Ishikawa (cell line): ENCODE results near the gene GRIK2.

ENCODE experiments used
- EGR1 ChIP-seq: IDR thresholded peaks from 2 replicates; pipeline ENCODE4 v1.6.1; 2012
- EP300 ChIP-seq: IDR thresholded peaks from 2 replicates; pipeline ENCODE4 v1.6.1; 2012; ENCODE audit warnings: borderline replicate concordance
- RAD21 ChIP-seq: IDR thresholded peaks from 2 replicates; pipeline ENCODE4 v1.6.1; 2012; ENCODE audit warnings: low read depth
- TAF1 ChIP-seq: IDR thresholded peaks from 2 replicates; pipeline ENCODE4 v1.6.1; 2012; ENCODE audit warnings: low read depth, mild to moderate bottlenecking
- TEAD4 ChIP-seq: IDR thresholded peaks from 2 replicates; pipeline ENCODE4 v1.6.1; 2012
- YY1 ChIP-seq: IDR thresholded peaks from 2 replicates; pipeline ENCODE4 v1.6.1; 2012; ENCODE audit warnings: low read depth
- ZBTB7A ChIP-seq: IDR thresholded peaks from 2 replicates; pipeline ENCODE4 v1.6.1; 2012; ENCODE audit warnings: low read depth
- TF ChIP-seq, protein P1 (sequence below): IDR thresholded peaks from 2 replicates; pipeline ENCODE4 v1.6.1; 2012
- TF ChIP-seq, protein P2 (sequence below): IDR thresholded peaks from 2 replicates; pipeline ENCODE4 v1.6.1; 2012; ENCODE audit warnings: low read depth, mild to moderate bottlenecking

GRCh38 chr6:101482606-101483005, 89.1 kb downstream of the GRIK2 start:
- TF ChIP-seq EP300 = no peak
- no peak for TF ChIP-seq TAF1
- no peak for TF ChIP-seq YY1
- no peak for TF ChIP-seq RAD21
- TF ChIP-seq, protein P1, sequence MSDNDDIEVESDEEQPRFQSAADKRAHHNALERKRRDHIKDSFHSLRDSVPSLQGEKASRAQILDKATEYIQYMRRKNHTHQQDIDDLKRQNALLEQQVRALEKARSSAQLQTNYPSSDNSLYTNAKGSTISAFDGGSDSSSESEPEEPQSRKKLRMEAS = no peak
- TF ChIP-seq TEAD4 = no peak
- no peak for TF ChIP-seq EGR1
- TF ChIP-seq, protein P2, sequence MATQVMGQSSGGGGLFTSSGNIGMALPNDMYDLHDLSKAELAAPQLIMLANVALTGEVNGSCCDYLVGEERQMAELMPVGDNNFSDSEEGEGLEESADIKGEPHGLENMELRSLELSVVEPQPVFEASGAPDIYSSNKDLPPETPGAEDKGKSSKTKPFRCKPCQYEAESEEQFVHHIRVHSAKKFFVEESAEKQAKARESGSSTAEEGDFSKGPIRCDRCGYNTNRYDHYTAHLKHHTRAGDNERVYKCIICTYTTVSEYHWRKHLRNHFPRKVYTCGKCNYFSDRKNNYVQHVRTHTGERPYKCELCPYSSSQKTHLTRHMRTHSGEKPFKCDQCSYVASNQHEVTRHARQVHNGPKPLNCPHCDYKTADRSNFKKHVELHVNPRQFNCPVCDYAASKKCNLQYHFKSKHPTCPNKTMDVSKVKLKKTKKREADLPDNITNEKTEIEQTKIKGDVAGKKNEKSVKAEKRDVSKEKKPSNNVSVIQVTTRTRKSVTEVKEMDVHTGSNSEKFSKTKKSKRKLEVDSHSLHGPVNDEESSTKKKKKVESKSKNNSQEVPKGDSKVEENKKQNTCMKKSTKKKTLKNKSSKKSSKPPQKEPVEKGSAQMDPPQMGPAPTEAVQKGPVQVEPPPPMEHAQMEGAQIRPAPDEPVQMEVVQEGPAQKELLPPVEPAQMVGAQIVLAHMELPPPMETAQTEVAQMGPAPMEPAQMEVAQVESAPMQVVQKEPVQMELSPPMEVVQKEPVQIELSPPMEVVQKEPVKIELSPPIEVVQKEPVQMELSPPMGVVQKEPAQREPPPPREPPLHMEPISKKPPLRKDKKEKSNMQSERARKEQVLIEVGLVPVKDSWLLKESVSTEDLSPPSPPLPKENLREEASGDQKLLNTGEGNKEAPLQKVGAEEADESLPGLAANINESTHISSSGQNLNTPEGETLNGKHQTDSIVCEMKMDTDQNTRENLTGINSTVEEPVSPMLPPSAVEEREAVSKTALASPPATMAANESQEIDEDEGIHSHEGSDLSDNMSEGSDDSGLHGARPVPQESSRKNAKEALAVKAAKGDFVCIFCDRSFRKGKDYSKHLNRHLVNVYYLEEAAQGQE = no peak
- TF ChIP-seq ZBTB7A = no peak
